Panc1 (cell line): ENCODE data around the gene RGP1. TPM values are rescaled to one million over a fixed set of nuclear protein-coding genes. Genes with fewer than 3 reads are reported as not detected.

Experiments used
- ATAC-seq: fragments of 200-7000 bp; cut with Tn5 transposase; 2 replicates; pipeline ENCODE4 v1.9.1; 2020; ENCODE audit warnings: mild to moderate bottlenecking, moderate library complexity
- BruUV-seq: library from RNA; stranded (reverse); fragments of 400-500 nt; replicated peaks from 2 replicates; lab custom pipeline; 2021; lab: Mats Ljungman, UMichigan
- CTCF ChIA-PET: fragments of 300-600 bp; sonication (Branson Sonifier 250); formaldehyde crosslinking; loops from one replicate; lab custom pipeline; 2022; ENCODE audit warnings: antibody characterized with exemption; lab: Charles Lee
- POLR2A ChIA-PET: fragments of 300-600 bp; sonication (Branson Sonifier 250); formaldehyde crosslinking; loops from one replicate; lab custom pipeline; 2022; ENCODE audit warnings: antibody characterized with exemption; lab: Charles Lee
- DNase-seq: peaks from one replicate; pipeline ENCODE4 v3.0.0-alpha.2; 2010; ENCODE audit warnings: low read depth, low spot score
- H3K27ac ChIP-seq: 2 replicates; pipeline ENCODE4 v1.5.1; 2011; ENCODE audit warnings: mild to moderate bottlenecking, low read length, inconsistent platforms
- H3K27me3 ChIP-seq: fragments of 200-500 bp; sonication (Bioruptor generic); 2 replicates; pipeline ENCODE4 v1.6.0; 2014; ENCODE audit warnings: low read length, inconsistent platforms; ENCODE audit not compliant: control insufficient read depth, insufficient read depth
- H3K36me3 ChIP-seq: fragments of 200-500 bp; sonication (Bioruptor generic); 2 replicates; pipeline ENCODE4 v1.5.1; 2014; ENCODE audit warnings: inconsistent platforms, mild to moderate bottlenecking, low read length, moderate library complexity; ENCODE audit not compliant: control insufficient read depth, insufficient read depth
- H3K4me1 ChIP-seq: 2 replicates; pipeline ENCODE4 v1.5.1; 2011; ENCODE audit warnings: inconsistent platforms, mild to moderate bottlenecking, low read length, moderate library complexity; ENCODE audit not compliant: control insufficient read depth, insufficient read depth
- H3K4me3 ChIP-seq, 2 experiments: 2 replicates each; pipeline ENCODE4 v1.5.1; 2011 to 2012; ENCODE audit warnings: low read depth in 2 of 2, low read length in 2 of 2, mild to moderate bottlenecking in 2 of 2, inconsistent platforms in 1 of 2, moderate library complexity in 1 of 2
- H3K9me3 ChIP-seq: fragments of 200-500 bp; sonication (Bioruptor generic); 2 replicates; pipeline ENCODE4 v1.5.1; 2014; ENCODE audit warnings: low read depth, mild to moderate bottlenecking, inconsistent platforms, low read length, moderate library complexity; ENCODE audit not compliant: control insufficient read depth, insufficient read depth
- CTCF ChIP-seq: fragments of 450-650 bp; IDR thresholded peaks from 2 replicates; pipeline ENCODE4 v1.5.1; 2017; ENCODE audit warnings: mild to moderate bottlenecking
- POLR2AphosphoS5 ChIP-seq: IDR thresholded peaks from 2 replicates; pipeline ENCODE4 v1.6.1; 2012; ENCODE audit warnings: mild to moderate bottlenecking, low read depth, low read length, moderate library complexity
- REST ChIP-seq, 2 experiments: IDR thresholded peaks; 2 replicates each; pipeline ENCODE4 v1.6.1; 2011 to 2012; ENCODE audit warnings: low read depth in 2 of 2, control low read depth in 1 of 2, low read length in 1 of 2, mild to moderate bottlenecking in 1 of 2, moderate library complexity in 1 of 2; ENCODE audit not compliant: insufficient read depth in 1 of 2
- SIN3A ChIP-seq: IDR thresholded peaks from 2 replicates; pipeline ENCODE4 v1.6.1; 2012; ENCODE audit warnings: low read depth, mild to moderate bottlenecking, low read length, moderate library complexity, borderline replicate concordance; ENCODE audit not compliant: insufficient read depth
- TCF7L2 ChIP-seq: IDR thresholded peaks from 2 replicates; pipeline ENCODE4 v1.6.1; 2011; ENCODE audit warnings: mild to moderate bottlenecking, low read depth, low read length, inconsistent platforms
- in situ Hi-C: cut with HindIII; loops from 2 replicates; pipeline ENCODE4 v1.10.0; 2016; ENCODE audit warnings: low sequenced_read_pairs, low pct_unique_long_range_greater_than_20kb
- intact Hi-C: fragments of 100-400 bp; cut with micrococcal nuclease; formaldehyde crosslinking; loops from one replicate; pipeline ENCODE4 v1.10.0; 2022; ENCODE audit not compliant: unreplicated experiment
- total RNA-seq: library from RNA; stranded (reverse); gene quantifications from one replicate; pipeline ENCODE4 v1.2.1, GENCODE V29; 2021; ENCODE audit not compliant: unreplicated experiment

RGP1 gene
- total RNA-seq, 1 experiment from 2014 or later, result 43.3 TPM

- ChIA-PET CTCF (no interaction called here), POLR2A (no interaction called here)
- Histone ChIP-seq H3K27ac (no peak overlapping the region), H3K4me1 (no peaks in the 10 kb centered on the region), H3K9me3 (no peaks in the 10 kb centered on the region), H3K27me3 (no peaks in the 10 kb centered on the region), H3K36me3 (peaks cover 26% of the 10 kb centered on the region), H3K4me3 (no peak overlapping the region)
- BruUV-seq, result no TSS peak
- in situ Hi-C loops, result no loop called here
- DNase-seq (no peak), ATAC-seq (no peak)
- TF ChIP-seq TCF7L2, result no peak
- intact Hi-C loops, result no loop called here
Measured at GRCh38 chr9:35700942-35701341, 48.1 kb upstream of the RGP1 start.

DNA sequence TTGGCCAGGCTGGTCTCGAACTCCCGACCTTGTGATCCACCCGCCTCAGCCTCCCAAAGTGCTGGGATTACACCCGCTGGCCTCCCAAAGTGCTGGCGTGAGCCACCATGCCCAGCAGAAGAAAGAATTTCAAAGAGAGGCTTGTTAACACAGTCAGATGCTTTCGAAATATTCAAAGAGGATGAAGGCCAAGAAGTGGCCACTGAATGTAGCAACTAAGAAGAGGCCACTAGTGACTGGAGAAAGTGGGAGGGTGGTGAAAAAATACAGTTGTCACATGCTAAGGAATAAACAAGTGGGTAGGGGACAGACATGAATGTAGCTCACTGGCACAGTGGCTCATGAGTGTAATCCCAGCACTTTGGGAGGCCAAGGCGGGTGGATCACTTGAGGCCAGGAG is 46.4 kb upstream of the RGP1 start:
- POLR2A ChIA-PET, result no interaction called here

More for the DNA sequence above, 46.4 kb upstream of the RGP1 start:
- Histone ChIP-seq H3K27me3 (no peaks in the 10 kb centered on the region), H3K9me3 (no peaks in the 10 kb centered on the region), H3K27ac (no peak overlapping the region), H3K4me1 (no peaks in the 10 kb centered on the region), H3K4me3 (no peak overlapping the region), H3K36me3 (peaks cover 35% of the 10 kb centered on the region)
- TF ChIP-seq REST (IDR thresholded peaks at IDR 0.05; ENCODE audit: insufficient read depth in 1 of 2, low read depth in 2 of 2, low read length in 1 of 2), result no peak
- no peak for TF ChIP-seq SIN3A
- TF ChIP-seq TCF7L2, result no peak
- TF ChIP-seq POLR2AphosphoS5, result no peak
- no peak for TF ChIP-seq CTCF
- no peak for ATAC-seq
- CTCF ChIA-PET, result no interaction called here
- in situ Hi-C loops (no loop called here), intact Hi-C loops (no loop called here)
- DNase-seq, result no peak
- BruUV-seq, result no TSS peak
